HTERT RPE-1 (cell line): ENCODE data around the gene ZC3H18.

Experiments used
- in situ Hi-C: fragments of 300-500 bp; cut with MboI; formaldehyde crosslinking; loops from 4 replicates; pipeline ENCODE4 v1.14.3; 2020; ENCODE audit warnings: low sequenced_read_pairs

ZC3H18 gene

GRCh38 chr16:88619859-88620815 is 49.9 kb downstream of the ZC3H18 start:
- in situ Hi-C loops: no loop called here

GRCh38 chr16:88622125-88622524 is 51.9 kb downstream of the ZC3H18 start:
- in situ Hi-C loops: no loop called here

GRCh38 chr16:88622866-88623265 is 52.7 kb downstream of the ZC3H18 start:
- in situ Hi-C loops: no loop called here

GRCh38 chr16:88623858-88624257 is 53.7 kb downstream of the ZC3H18 start:
- in situ Hi-C loops: no loop called here

GRCh38 chr16:88624481-88624880 is 54.3 kb downstream of the ZC3H18 start:
- in situ Hi-C loops: no loop called here

- in situ Hi-C loops: no loop called here
Measured at GRCh38 chr16:88624977-88625576, 54.9 kb downstream of the ZC3H18 start.

GRCh38 chr16:88626646-88627045 is 56.4 kb downstream of the ZC3H18 start:
- in situ Hi-C loops: no loop called here

GRCh38 chr16:88627531-88628411 is 57.6 kb downstream of the ZC3H18 start:
- in situ Hi-C loops: no loop called here

GRCh38 chr16:88628512-88628974 is 58.3 kb downstream of the ZC3H18 start:
- in situ Hi-C loops: no loop called here

GRCh38 chr16:88629835-88630234 is 59.6 kb downstream of the ZC3H18 start:
- in situ Hi-C loops: no loop called here

GRCh38 chr16:88630433-88630832 is 60.2 kb downstream of the ZC3H18 start:
- in situ Hi-C loops: no loop called here

- in situ Hi-C loops: no loop called here
Measured at GRCh38 chr16:88630941-88631340, 60.7 kb downstream of the ZC3H18 start.

- in situ Hi-C loops: no loop called here
Measured at GRCh38 chr16:88631384-88631783, 61.2 kb downstream of the ZC3H18 start.

- in situ Hi-C loops: no loop called here
Measured at GRCh38 chr16:88631920-88632586, 61.9 kb downstream of the ZC3H18 start.

- in situ Hi-C loops: no loop called here
Measured at GRCh38 chr16:88632587-88632930, 62.4 kb downstream of the ZC3H18 start.

GRCh38 chr16:88633684-88634140 is 63.5 kb downstream of the ZC3H18 start:
- in situ Hi-C loops: no loop called here

GRCh38 chr16:88634141-88634993 is 64.2 kb downstream of the ZC3H18 start:
- in situ Hi-C loops: no loop called here

- in situ Hi-C loops: no loop called here
Measured at GRCh38 chr16:88634994-88635670, 64.9 kb downstream of the ZC3H18 start.

- in situ Hi-C loops: no loop called here
Measured at GRCh38 chr16:88635671-88636319, 65.6 kb downstream of the ZC3H18 start.
